ENCODE measurements around the gene CLSTN2. TPM values are rescaled to one million over a fixed set of nuclear protein-coding genes. Genes with fewer than 3 reads are reported as not detected.

CLSTN2 gene
- total and polyA plus RNA-seq, 2 donors from 2014 or later: 2.0 to 12.0 TPM

DNA sequence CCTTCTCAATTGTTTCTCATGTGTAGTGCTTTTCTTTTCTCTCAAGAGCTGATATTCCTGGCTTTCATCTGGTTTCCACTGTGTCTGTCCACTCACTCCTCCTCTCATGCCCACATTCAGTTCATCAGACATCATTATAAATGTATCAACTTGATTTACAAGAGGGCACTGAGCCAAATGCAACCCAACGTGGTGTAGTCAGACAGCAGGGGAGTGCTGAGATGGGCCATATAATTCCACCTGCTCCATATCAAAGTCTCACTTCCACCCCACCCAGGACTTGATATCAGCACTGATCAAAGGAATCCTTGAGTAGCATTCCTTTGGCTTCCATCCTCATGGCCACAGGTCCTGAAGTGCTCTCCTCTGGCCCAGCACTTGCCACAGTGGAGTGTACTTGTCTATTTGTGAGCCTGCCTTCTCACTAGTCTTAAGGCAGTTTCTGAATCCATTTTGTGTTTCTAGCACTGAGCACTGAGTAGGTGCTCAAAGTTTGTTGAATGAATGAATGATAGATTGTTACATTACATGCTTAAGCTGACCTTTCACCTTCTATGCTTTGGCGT is 252.8 kb downstream of the CLSTN2 start:
- intact Hi-C loops (cut with DNase I): no loop called here
- Histone ChIP-seq H3K4me1 (ENCODE audit: control insufficient read depth in 2 of 3, insufficient read depth in 2 of 3, low read depth in 1 of 3, low read length in 3 of 3) (no peaks in the 10 kb centered on the region), H3K36me3 (ENCODE audit: control insufficient read depth in 2 of 3, insufficient read depth in 3 of 3, low read length in 3 of 3) (no peaks in the 10 kb centered on the region), H3K4me3 (ENCODE audit: low read length in 3 of 3) (no peak overlapping the region), H3K9ac (ENCODE audit: low read length in 3 of 3) (no peak overlapping the region), H3K27ac (ENCODE audit: low read depth in 2 of 2, low read length in 2 of 2) (no peak overlapping the region), H3K27me3 (ENCODE audit: control insufficient read depth, insufficient read depth, low read length) (no peaks in the 10 kb centered on the region), H3K9me3 (ENCODE audit: control insufficient read depth in 2 of 3, insufficient read depth in 1 of 3, low read length in 3 of 3) (no peaks in the 10 kb centered on the region)
- no peak for FAIRE-seq
- TF ChIP-seq, protein P1, sequence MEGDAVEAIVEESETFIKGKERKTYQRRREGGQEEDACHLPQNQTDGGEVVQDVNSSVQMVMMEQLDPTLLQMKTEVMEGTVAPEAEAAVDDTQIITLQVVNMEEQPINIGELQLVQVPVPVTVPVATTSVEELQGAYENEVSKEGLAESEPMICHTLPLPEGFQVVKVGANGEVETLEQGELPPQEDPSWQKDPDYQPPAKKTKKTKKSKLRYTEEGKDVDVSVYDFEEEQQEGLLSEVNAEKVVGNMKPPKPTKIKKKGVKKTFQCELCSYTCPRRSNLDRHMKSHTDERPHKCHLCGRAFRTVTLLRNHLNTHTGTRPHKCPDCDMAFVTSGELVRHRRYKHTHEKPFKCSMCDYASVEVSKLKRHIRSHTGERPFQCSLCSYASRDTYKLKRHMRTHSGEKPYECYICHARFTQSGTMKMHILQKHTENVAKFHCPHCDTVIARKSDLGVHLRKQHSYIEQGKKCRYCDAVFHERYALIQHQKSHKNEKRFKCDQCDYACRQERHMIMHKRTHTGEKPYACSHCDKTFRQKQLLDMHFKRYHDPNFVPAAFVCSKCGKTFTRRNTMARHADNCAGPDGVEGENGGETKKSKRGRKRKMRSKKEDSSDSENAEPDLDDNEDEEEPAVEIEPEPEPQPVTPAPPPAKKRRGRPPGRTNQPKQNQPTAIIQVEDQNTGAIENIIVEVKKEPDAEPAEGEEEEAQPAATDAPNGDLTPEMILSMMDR (IDR thresholded peaks at IDR 0.05; ENCODE audit: borderline replicate concordance, extremely low read depth, insufficient read depth): no peak
- DNase-seq: no peak

GRCh38 chr3:140188285-140188684 is 253.3 kb downstream of the CLSTN2 start:
- H3K4me1 ChIP-seq (ENCODE audit: control insufficient read depth in 2 of 3, insufficient read depth in 2 of 3, low read depth in 1 of 3, low read length in 3 of 3): no peaks in the 10 kb centered on the region
- TF ChIP-seq, protein P1 (IDR thresholded peaks at IDR 0.05; ENCODE audit: borderline replicate concordance, extremely low read depth, insufficient read depth): no peak
- H3K4me3 ChIP-seq (ENCODE audit: low read length in 3 of 3): no peak overlapping the region
- H3K27ac ChIP-seq (ENCODE audit: low read depth in 2 of 2, low read length in 2 of 2): no peak overlapping the region
- H3K36me3 ChIP-seq (ENCODE audit: control insufficient read depth in 2 of 3, insufficient read depth in 3 of 3, low read length in 3 of 3): no peaks in the 10 kb centered on the region
- no peak for FAIRE-seq
- H3K9ac ChIP-seq (ENCODE audit: low read length in 3 of 3): no peak overlapping the region
- intact Hi-C loops (cut with DNase I): no loop called here
- DNase-seq: no peak
- H3K27me3 ChIP-seq (ENCODE audit: control insufficient read depth, insufficient read depth, low read length): no peaks in the 10 kb centered on the region
- H3K9me3 ChIP-seq (ENCODE audit: control insufficient read depth in 2 of 3, insufficient read depth in 1 of 3, low read length in 3 of 3): no peaks in the 10 kb centered on the region

GRCh38 chr3:140189267-140189666 is 254.3 kb downstream of the CLSTN2 start:
- H3K27me3 ChIP-seq (ENCODE audit: control insufficient read depth, insufficient read depth, low read length): no peaks in the 10 kb centered on the region
- no peaks in the 10 kb centered on the region for H3K4me1 ChIP-seq (ENCODE audit: control insufficient read depth in 2 of 3, insufficient read depth in 2 of 3, low read depth in 1 of 3, low read length in 3 of 3)
- H3K27ac ChIP-seq (ENCODE audit: low read depth in 2 of 2, low read length in 2 of 2): no peak overlapping the region
- no peaks in the 10 kb centered on the region for H3K36me3 ChIP-seq (ENCODE audit: control insufficient read depth in 2 of 3, insufficient read depth in 3 of 3, low read length in 3 of 3)
- H3K9ac ChIP-seq (ENCODE audit: low read length in 3 of 3): no peak overlapping the region
- FAIRE-seq (no peak), DNase-seq (no peak)
- no peak overlapping the region for H3K4me3 ChIP-seq (ENCODE audit: low read length in 3 of 3)
- intact Hi-C loops (cut with DNase I): no loop called here
- H3K9me3 ChIP-seq (ENCODE audit: control insufficient read depth in 2 of 3, insufficient read depth in 1 of 3, low read length in 3 of 3): no peaks in the 10 kb centered on the region
- TF ChIP-seq, protein P1 (IDR thresholded peaks at IDR 0.05; ENCODE audit: borderline replicate concordance, extremely low read depth, insufficient read depth): no peak

DNA sequence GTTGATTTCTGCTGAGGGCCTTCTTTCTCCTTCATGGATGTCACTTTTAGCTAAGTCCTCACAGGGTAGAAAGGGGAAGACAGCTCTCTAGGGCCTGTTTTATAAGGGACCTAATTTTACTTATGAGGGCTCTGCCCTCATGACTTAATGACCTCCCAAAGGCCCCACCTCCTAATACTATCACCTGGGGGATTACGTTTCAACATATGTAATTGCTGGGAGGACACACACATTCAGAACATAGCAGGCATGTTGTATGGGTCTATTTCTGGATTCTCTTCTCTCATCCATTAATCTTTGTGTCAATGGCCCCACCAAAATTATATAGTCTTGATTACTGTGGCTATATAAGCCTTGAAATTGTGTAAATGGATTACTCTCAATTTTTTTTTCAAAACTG is 255.0 kb downstream of the CLSTN2 start:
- DNase-seq (no peak), FAIRE-seq (no peak)
- H3K36me3 ChIP-seq (ENCODE audit: control insufficient read depth in 2 of 3, insufficient read depth in 3 of 3, low read length in 3 of 3): no peaks in the 10 kb centered on the region
- intact Hi-C loops (cut with DNase I): no loop called here
- H3K4me3 ChIP-seq (ENCODE audit: low read length in 3 of 3): no peak overlapping the region
- no peak overlapping the region for H3K27ac ChIP-seq (ENCODE audit: low read depth in 2 of 2, low read length in 2 of 2)
- H3K4me1 ChIP-seq (ENCODE audit: control insufficient read depth in 2 of 3, insufficient read depth in 2 of 3, low read depth in 1 of 3, low read length in 3 of 3): no peaks in the 10 kb centered on the region
- TF ChIP-seq, protein P1 (IDR thresholded peaks at IDR 0.05; ENCODE audit: borderline replicate concordance, extremely low read depth, insufficient read depth): no peak
- H3K9ac ChIP-seq (ENCODE audit: low read length in 3 of 3): no peak overlapping the region
- no peaks in the 10 kb centered on the region for H3K27me3 ChIP-seq (ENCODE audit: control insufficient read depth, insufficient read depth, low read length)
- H3K9me3 ChIP-seq (ENCODE audit: control insufficient read depth in 2 of 3, insufficient read depth in 1 of 3, low read length in 3 of 3): no peaks in the 10 kb centered on the region

Measured in kidney (tissue), 14 donors.